Keratinocyte (primary cell): Measurements from ENCODE around the gene RBM25.

Experiments used
- CTCF ChIP-seq, 3 experiments: IDR thresholded peaks in 1 of 3; conservative IDR thresholded peaks in 1 of 3; optimal IDR thresholded peaks in 1 of 3; 2 replicates in 2 of 3; 3 replicates in 1 of 3; pipeline versions ENCODE3 to v1.5.1; 2011; ENCODE audit warnings: low read length in 3 of 3, mild to moderate bottlenecking in 3 of 3, moderate library complexity in 2 of 3, control low read depth in 1 of 3, inconsistent platforms in 1 of 3; ENCODE audit not compliant: insufficient read depth in 2 of 3; ENCODE audit errors: extremely low read depth in 1 of 3
- EZH2 ChIP-seq: IDR thresholded peaks from one replicate; pipeline ENCODE4 v1.6.1; 2012; ENCODE audit warnings: inconsistent platforms, mild to moderate bottlenecking, low read length, moderate library complexity

- TF ChIP-seq CTCF (optimal IDR thresholded peaks at IDR 0.05 in 1 of 3, IDR thresholded peaks at IDR 0.05 in 1 of 3, conservative IDR thresholded peaks at IDR 0.05 in 1 of 3; ENCODE audit: extremely low read depth in 1 of 3, insufficient read depth in 2 of 3, low read length in 3 of 3) = no peak
- no peak for TF ChIP-seq EZH2
Observed at GRCh38 chr14:73162251-73162650, 103.9 kb downstream of the RBM25 start.
